CD4-positive, alpha-beta T cell treated with Interleukin-15 for 1 hour (primary cell): ENCODE measurements around the gene DAD1.
"Not testable (repeated sequence)": the region's sequence is repeated elsewhere in the genome, so short reads cannot be mapped to it uniquely, and the experiment has no call there.

Experiments used
- DNase-seq: peaks from one replicate; pipeline ENCODE4 v3.0.0-alpha.2; 2020

The DAD1 gene

GRCh38 chr14:22589096-22589839, at the start of gene DAD1:
DAD1 (minus strand) TSS chr14:22589224; CDS start chr14:22589157, 67 bp downstream.
- DNase-seq = peak; percentile 99

DNA sequence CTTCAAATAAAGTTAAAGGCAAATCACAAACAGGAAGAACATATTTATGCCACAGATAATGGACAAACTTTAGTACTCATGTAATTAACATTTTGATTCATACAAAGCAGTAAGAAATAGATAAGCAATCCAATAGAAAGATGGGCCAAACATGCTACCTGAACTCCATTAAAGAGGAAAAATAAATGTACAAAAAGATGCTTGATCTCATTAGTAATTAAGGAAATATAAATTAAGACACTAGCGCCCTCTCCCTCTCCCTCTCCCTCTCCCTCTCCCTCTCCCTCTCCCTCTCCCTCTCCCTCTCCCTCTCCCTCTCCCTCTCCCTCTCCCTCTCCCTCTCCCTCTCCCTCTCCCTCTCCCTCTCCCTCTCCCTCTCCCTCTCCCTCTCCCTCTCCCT, 47.0 kb upstream of the DAD1 start:
- DNase-seq = not testable (repeated sequence)

DNA sequence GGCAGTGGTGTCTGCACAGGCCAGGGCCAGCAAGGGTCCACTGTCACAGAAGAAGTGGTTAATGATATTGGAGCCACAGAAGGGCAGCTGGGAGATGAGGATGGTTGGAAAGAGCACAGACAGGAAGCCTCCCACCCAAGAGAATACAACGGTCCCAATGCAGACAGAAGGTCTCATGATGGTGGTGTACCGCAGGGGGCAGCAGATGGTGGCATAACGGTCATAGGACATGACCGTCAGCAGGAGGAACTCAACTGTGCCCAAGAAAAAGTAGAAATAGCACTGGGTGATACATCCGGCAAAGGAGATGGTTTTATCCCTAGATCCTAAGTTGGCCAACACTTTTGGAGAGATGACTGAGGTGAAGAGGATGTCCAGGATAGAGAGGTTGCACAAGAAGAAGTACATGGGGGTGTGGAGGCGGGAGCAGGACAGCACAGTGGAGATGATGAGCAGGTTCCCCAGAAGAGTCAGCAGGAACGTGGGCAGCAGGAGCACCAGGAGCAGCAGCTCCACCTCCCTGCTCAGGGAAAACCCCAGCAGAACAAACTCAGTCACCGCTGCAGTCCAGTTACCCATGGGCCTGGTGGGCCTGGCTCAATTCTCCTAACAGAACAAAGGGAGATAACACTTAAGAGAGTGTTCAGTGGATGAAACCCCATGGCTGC, 45.3 kb upstream of the DAD1 start:
- DNase-seq = no peak

DNA sequence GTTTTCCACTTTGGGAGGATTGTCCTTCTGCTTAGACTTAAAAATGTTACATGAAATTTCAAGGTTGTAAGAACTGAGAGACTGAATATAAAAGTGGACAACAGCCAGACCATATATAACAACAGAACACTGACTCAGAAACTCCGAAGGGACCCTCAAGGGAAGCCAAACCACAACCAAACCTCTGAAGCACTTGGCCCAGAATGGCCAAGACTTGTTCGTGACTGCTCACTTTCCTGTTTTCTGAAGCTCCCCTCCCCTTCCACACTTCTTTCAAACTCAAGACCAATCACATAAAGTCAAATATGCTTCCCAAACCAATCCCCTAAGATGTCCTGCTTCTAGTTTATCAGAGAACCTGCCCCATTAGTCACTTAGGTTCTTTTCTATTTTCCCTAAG, 41.5 kb upstream of the DAD1 start:
- DNase-seq = no peak

DNA sequence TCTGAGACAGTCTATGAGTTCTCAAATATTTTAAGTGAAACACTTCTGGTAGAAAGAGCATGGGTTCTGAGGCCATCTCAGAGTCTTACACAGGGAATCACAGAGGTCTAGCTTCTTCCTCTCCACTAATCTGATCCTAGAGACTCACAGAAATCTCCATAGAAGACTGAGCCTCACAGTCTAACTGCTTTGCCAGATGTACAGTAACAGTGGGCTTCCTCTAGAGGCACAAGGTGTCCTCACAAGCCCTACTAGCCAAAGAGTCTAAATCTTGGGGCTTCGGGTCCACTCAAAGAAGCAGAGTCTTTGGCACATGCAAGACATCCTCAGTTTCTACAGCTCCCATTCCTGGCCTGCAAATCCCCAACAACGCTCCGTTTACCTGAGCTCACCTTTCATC, 41.0 kb upstream of the DAD1 start:
- no peak for DNase-seq

DNA sequence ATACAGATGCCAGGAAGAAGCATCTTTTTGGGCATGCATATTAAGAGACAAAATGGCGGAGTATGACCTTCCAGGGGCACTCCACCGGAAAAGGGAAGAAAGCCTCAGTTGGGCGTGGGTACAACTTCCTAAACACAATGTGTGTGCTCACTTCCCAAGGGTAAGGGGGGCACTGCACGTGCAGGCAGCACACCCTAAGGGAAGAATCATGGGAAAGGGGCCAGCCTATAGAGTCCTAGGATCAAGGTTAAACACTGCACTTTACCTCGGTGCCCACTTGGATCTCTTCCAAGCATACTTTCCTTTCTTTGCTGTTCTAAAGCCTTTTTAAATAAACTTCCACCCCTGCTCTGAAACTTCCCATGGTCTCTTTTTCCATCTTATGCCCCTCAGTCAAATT, 40.3 kb upstream of the DAD1 start:
- no peak for DNase-seq

DNA sequence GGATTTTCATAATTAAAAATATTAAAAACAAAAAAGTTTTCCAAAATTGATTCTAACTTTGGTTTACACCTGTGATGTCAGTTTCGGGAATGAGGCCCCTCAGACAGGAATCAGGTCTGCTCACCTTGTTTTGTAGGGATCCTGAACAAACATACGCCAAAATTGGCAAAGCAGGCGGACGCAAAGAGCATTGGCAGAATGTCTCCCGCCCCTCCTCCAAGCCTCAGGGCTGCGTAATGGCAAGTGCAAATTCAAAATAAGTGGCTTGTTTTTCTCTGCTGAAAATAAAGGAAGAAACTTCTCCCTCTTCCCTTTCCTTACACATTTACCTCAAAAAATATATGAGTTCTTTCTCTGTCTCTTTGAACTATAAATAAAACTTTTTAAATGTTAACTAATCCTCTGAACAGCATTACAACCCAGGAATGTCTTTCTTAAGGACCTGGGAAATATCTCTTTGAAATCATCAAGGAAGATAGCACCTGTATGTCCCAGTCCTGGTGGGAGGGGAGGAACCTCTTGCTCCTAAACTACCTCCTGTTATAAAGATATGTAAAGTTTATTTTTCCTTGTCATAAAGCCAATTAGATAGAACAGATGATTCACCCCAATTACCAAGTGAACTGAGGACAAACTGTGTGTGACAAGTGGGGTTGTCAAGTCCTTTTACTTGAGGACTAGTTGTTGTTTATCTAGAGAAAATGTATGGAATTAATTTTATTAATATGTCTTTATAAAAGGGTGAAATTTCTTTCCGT, 38.7 kb upstream of the DAD1 start:
- DNase-seq = no peak

DNA sequence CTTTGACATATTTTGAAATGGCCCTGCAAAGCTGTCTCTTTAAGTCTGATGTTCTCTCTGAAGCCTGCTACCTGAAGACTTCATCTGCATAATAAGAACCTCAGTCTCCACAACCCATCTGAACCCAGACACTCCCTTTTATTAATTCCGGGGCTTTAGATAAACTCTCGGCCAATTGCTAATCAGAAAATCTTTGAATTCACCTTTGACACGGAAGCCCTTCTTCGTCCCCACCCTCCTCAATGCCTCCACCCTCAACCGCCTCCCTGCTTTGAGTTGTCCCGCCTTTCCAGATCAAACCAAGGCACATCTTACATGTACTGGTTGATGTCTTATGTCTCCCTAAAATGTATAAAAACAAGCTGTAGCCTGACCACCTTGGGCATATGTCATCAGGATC, 37.6 kb upstream of the DAD1 start:
- DNase-seq = no peak

GRCh38 chr14:22623047-22623446, 34.0 kb upstream of the DAD1 start:
- DNase-seq = no peak

- DNase-seq = no peak
These were observed 33.2 kb upstream of the DAD1 start for GRCh38 chr14:22622255-22622654.

DNA sequence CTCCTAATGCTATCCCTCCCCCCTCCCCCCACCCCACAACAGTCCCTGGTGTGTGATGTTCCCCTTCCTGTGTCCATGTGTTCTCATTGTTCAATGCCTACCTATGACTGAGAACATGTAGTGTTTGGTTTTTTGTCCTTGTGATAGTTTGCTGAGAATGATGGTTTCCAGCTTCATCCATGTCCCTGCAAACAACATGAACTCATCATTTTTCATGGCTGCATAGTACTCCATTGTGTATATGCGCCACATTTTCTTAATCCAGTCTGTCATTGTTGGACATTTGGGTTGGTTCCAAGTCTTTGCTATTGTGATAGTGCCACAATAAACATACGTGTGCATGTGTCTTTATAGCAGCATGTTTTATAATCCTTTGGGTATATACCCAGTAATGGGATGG, 26.7 kb upstream of the DAD1 start:
- not testable (repeated sequence) for DNase-seq

DNA sequence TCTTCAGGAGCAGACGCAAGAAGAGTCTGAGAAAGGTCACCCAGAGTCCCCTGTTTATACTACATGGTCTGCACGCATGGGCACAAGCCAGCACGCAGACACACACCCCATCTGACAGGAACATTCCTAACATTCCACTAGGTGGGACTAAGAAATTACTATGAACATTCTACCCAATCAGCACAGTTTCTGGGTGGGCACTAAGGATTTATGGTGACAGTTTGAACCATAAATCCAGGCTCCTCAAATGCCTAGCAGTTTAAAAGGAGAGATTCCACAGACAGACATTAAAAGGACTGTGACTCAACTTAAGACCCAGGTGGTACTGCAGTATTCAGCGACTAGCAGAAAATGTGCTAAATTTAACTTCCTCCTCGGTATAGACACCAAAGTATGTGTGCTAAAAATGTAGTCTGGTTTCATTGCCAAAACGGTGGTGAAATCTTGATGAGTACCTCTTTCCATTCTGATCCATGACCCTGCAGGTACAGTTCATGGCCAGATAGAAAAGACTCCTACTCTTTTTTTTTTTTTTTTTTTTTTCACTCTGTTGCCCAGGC, 25.3 kb upstream of the DAD1 start:
- DNase-seq = no peak

DNA sequence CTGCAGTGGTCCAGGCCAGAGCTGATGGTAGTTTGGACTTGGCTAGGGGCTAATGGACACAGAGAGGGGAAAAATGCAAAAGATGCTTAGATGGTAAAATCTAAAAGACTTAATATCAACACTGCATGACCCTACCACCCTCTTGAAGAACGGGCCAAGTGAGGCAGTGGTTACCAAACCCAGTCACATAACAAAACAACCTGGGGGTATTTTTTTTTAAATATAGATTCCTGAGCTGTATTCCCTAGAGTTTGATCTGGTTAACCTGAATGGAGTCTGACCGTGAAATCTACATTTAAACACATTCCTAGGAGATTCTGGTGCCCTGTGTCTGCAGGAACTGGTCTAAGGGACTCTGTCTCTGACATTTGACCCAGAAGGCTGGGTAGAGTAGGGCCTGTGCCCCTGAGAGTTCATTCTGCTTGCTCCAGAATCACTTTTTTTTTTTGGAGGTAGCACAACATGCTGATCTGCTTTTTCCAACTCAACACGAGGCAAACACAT, 24.8 kb upstream of the DAD1 start:
- no peak for DNase-seq

GRCh38 chr14:22613106-22613695, 24.2 kb upstream of the DAD1 start:
- no peak for DNase-seq

- no peak for DNase-seq
These were observed 21.9 kb upstream of the DAD1 start for GRCh38 chr14:22610931-22611330.

- no peak for DNase-seq
These were observed 18.3 kb upstream of the DAD1 start for GRCh38 chr14:22607291-22607690.

DNA sequence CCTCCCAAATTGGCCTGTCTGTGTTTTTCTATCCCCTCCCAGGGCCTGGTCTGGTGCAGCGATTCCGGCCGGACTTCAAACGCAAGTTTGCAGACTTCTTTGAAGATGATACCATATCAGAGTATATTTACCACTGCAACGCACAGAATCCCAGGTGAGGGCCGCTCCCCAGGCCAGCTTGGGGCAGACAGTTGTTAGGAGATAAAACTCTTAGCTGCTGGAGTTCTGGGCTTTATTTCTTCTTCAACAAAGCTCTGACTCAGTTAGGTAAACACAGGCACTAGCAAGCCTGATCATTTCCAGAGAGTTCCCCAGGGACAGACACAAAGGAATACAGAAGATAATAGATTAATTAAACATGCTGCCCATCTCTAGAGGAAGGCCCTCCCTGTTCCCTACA, 17.4 kb upstream of the DAD1 start:
- no peak for DNase-seq

DNA sequence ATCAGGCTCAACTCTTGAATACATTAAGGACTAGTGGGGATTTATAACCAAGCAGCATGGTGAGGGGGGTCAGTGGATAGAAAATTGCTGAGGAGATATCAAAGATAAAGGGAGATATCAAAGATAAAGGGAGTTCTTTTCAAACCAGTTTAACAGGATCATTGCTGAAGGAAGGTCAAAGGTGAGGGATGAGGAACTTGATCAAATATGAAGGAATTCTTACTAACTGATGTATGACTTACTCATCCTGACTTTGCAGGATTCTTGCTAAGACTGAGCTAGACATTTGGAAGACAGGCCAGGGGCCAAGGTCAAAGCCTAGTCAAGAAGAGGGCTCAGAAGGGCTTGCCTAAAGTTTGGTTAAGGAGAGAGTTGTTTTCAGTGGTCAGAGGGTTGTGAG, 13.8 kb upstream of the DAD1 start:
- DNase-seq = no peak

- no peak for DNase-seq
These were observed 13.0 kb upstream of the DAD1 start for GRCh38 chr14:22601996-22602395.

GRCh38 chr14:22601456-22601855, 12.4 kb upstream of the DAD1 start:
- no peak for DNase-seq

DNA sequence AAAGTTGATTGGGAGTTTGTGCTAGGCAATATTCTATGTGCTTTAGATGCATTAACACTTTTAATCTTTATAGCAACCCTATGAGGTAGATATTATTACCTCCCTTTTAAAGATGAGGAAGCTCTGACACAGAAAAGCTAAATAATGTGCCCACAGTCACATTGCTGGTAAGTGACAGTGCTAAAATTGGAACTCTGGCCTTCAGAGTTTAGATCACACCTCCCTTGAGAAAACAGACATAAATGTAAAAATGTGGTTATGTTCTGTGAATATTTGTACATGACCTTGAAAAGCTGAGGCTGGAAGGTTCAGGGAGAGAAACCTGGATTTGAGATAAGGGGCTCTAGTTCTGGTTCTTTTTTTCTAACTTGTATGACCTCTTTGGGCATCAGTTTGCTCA, 11.0 kb upstream of the DAD1 start:
- no peak for DNase-seq

DNA sequence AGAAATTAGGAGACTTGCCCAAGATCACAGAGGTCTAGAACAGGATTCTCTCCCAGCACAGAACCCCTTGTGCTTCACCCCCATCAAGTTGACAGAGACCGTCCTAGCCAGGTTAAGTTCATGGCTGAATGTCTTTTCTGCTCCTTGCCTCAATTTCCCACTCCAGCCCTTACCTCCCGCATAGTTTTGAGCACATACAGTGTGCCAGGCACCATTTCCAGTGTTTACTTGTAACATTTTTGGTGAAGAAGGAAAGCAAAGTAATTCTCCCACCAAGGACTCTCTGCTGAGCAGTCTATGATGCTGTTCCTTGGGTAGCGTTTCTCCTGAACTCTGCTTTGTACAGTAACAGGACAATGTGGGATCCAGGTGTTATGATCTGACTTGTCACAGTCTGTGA, 10.3 kb upstream of the DAD1 start:
- no peak for DNase-seq

- no peak for DNase-seq
These were observed 9.8 kb upstream of the DAD1 start for GRCh38 chr14:22598896-22599244.
